Ishikawa (cell line): ENCODE results near the gene RACGAP1.

ENCODE experiments used
- CEBPB ChIP-seq: IDR thresholded peaks from 2 replicates; pipeline ENCODE4 v1.6.1; 2012
- CREB1 ChIP-seq: IDR thresholded peaks from 2 replicates; pipeline ENCODE4 v1.6.1; 2012; ENCODE audit warnings: low read depth
- EGR1 ChIP-seq: IDR thresholded peaks from 2 replicates; pipeline ENCODE4 v1.6.1; 2012
- EP300 ChIP-seq: IDR thresholded peaks from 2 replicates; pipeline ENCODE4 v1.6.1; 2012; ENCODE audit warnings: borderline replicate concordance
- FOXM1 ChIP-seq: IDR thresholded peaks from 2 replicates; pipeline ENCODE4 v1.6.1; 2012; ENCODE audit warnings: low read depth, borderline replicate concordance
- MAX ChIP-seq: IDR thresholded peaks from 2 replicates; pipeline ENCODE4 v1.6.1; 2012
- NFIC ChIP-seq: IDR thresholded peaks from 2 replicates; pipeline ENCODE4 v1.6.1; 2012
- RAD21 ChIP-seq: IDR thresholded peaks from 2 replicates; pipeline ENCODE4 v1.6.1; 2012; ENCODE audit warnings: low read depth
- REST ChIP-seq: IDR thresholded peaks from 2 replicates; pipeline ENCODE4 v1.6.1; 2012; ENCODE audit warnings: low read depth, mild to moderate bottlenecking
- TAF1 ChIP-seq: IDR thresholded peaks from 2 replicates; pipeline ENCODE4 v1.6.1; 2012; ENCODE audit warnings: low read depth, mild to moderate bottlenecking
- TCF12 ChIP-seq: IDR thresholded peaks from 2 replicates; pipeline ENCODE4 v1.6.1; 2012; ENCODE audit warnings: low read depth
- TEAD4 ChIP-seq: IDR thresholded peaks from 2 replicates; pipeline ENCODE4 v1.6.1; 2012
- USF1 ChIP-seq: IDR thresholded peaks from 2 replicates; pipeline ENCODE4 v1.6.1; 2012
- YY1 ChIP-seq: IDR thresholded peaks from 2 replicates; pipeline ENCODE4 v1.6.1; 2012; ENCODE audit warnings: low read depth
- ZBTB7A ChIP-seq: IDR thresholded peaks from 2 replicates; pipeline ENCODE4 v1.6.1; 2012; ENCODE audit warnings: low read depth

RACGAP1 gene

GRCh38 chr12:50025187-50026059 lies at the start of gene RACGAP1:
Gene RACGAP1 (minus strand): TSS chr12:50025494. CDS start chr12:50016715, 8,779 bp downstream.
- TF ChIP-seq FOXM1 (peak; percentile 99), YY1 (peak; percentile 100), RAD21 (no peak), ZBTB7A (peak; percentile 90), TCF12 (peak; percentile 84), EP300 (peak; percentile 53; the same call in 1 of the 2 replicates), CREB1 (peak; percentile 97), NFIC (peak; percentile 37), EGR1 (peak; percentile 93; the same call in 1 of the 2 replicates), TEAD4 (peak; percentile 19; the same call in 1 of the 2 replicates), REST (no peak), MAX (peak; percentile 97), CEBPB (0 out of 2 replicates have a peak, but pooled peaks have one; percentile 13), TAF1 (peak; percentile 92), USF1 (peak; percentile 91)

- TF ChIP-seq TEAD4 (no peak), RAD21 (no peak), FOXM1 (no peak), REST (no peak), MAX (no peak)
Measured at GRCh38 chr12:50073712-50074111, 48.4 kb upstream of the RACGAP1 start.

GRCh38 chr12:50073206-50073605 lies 47.9 kb upstream of the RACGAP1 start:
- no peak for TF ChIP-seq REST
- no peak for TF ChIP-seq TAF1
- no peak for TF ChIP-seq MAX
- no peak for TF ChIP-seq ZBTB7A
- TF ChIP-seq USF1: no peak
- no peak for TF ChIP-seq CEBPB
- TF ChIP-seq CREB1: no peak
- no peak for TF ChIP-seq NFIC
- no peak for TF ChIP-seq EP300
- TF ChIP-seq FOXM1: no peak
- no peak for TF ChIP-seq TEAD4
- TF ChIP-seq TCF12: no peak
